Measurements from ENCODE around the gene NAPSA. TPM values are rescaled to one million over a fixed set of nuclear protein-coding genes. Genes with fewer than 3 reads are reported as not detected.

NAPSA gene
- total and polyA plus RNA-seq, 10 of the 15 experiments (the other 5 are each of a cell fraction or from before 2014, with no cell fraction given), result 6.7 to 45.4 (median 17.1) TPM

GRCh38 chr19:50413096-50413495 is 47.7 kb upstream of the NAPSA start (continued):
- TF ChIP-seq, protein P1, sequence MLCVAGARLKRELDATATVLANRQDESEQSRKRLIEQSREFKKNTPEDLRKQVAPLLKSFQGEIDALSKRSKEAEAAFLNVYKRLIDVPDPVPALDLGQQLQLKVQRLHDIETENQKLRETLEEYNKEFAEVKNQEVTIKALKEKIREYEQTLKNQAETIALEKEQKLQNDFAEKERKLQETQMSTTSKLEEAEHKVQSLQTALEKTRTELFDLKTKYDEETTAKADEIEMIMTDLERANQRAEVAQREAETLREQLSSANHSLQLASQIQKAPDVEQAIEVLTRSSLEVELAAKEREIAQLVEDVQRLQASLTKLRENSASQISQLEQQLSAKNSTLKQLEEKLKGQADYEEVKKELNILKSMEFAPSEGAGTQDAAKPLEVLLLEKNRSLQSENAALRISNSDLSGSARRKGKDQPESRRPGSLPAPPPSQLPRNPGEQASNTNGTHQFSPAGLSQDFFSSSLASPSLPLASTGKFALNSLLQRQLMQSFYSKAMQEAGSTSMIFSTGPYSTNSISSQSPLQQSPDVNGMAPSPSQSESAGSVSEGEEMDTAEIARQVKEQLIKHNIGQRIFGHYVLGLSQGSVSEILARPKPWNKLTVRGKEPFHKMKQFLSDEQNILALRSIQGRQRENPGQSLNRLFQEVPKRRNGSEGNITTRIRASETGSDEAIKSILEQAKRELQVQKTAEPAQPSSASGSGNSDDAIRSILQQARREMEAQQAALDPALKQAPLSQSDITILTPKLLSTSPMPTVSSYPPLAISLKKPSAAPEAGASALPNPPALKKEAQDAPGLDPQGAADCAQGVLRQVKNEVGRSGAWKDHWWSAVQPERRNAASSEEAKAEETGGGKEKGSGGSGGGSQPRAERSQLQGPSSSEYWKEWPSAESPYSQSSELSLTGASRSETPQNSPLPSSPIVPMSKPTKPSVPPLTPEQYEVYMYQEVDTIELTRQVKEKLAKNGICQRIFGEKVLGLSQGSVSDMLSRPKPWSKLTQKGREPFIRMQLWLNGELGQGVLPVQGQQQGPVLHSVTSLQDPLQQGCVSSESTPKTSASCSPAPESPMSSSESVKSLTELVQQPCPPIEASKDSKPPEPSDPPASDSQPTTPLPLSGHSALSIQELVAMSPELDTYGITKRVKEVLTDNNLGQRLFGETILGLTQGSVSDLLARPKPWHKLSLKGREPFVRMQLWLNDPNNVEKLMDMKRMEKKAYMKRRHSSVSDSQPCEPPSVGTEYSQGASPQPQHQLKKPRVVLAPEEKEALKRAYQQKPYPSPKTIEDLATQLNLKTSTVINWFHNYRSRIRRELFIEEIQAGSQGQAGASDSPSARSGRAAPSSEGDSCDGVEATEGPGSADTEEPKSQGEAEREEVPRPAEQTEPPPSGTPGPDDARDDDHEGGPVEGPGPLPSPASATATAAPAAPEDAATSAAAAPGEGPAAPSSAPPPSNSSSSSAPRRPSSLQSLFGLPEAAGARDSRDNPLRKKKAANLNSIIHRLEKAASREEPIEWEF (IDR thresholded peaks at IDR 0.05; ENCODE audit: insufficient replicate concordance, low read depth, low read length), result no peak
- TF ChIP-seq ZZZ3 (IDR thresholded peaks at IDR 0.05; ENCODE audit: control insufficient read depth, insufficient read length, low read depth), result no peak
- TF ChIP-seq KDM1A (IDR thresholded peaks at IDR 0.05; ENCODE audit: borderline replicate concordance), result no peak
- no peak for TF ChIP-seq TAF1 (IDR thresholded peaks at IDR 0.05; ENCODE audit: borderline replicate concordance, low read depth, low read length)

- Histone ChIP-seq H3K9ac (ENCODE audit: control insufficient read depth, insufficient read depth, low read length) (no peak overlapping the region), H3K4me1 (ENCODE audit: control insufficient read depth, insufficient read depth, low read length) (peaks cover 27% of the 10 kb centered on the region), H3K79me2 (ENCODE audit: control insufficient read depth, insufficient read depth, low read length) (no peaks in the 10 kb centered on the region), H3K36me3 (ENCODE audit: control insufficient read depth in 2 of 2, insufficient read depth in 2 of 2, low read length in 1 of 2) (peaks cover 2 to 19% of the 10 kb centered on the region in 2 experiments; a peak in 2 of 4 replicates), H3K4me2 (ENCODE audit: control insufficient read depth, insufficient read depth) (no peak overlapping the region), H3K27me3 (replicated peaks in 1 of 2; ENCODE audit: control insufficient read depth in 2 of 2, insufficient read depth in 2 of 2, low read length in 1 of 2) (no peaks in the 10 kb centered on the region), H3K27ac (ENCODE audit: control insufficient read depth, insufficient read depth) (no peak overlapping the region), H4K20me1 (ENCODE audit: control insufficient read depth, insufficient read depth) (no peaks in the 10 kb centered on the region), H2AFZ (ENCODE audit: control insufficient read depth, low read depth, low read length) (no peak overlapping the region), H3K4me3 (no peak overlapping the region), H3K9me3 (replicated peaks; ENCODE audit: control insufficient read depth, insufficient read depth, low read length) (no peaks in the 10 kb centered on the region)
- intact Hi-C loops (cut with micrococcal nuclease; ENCODE audit: unreplicated experiment), result no loop called here
- CTCF ChIA-PET, result interaction anchor here (0.7 to 1.4 kb wide), 3 partner anchors 48 to 158 kb away, joined by 3 to 9 read pairs (median 4); no protein-coding TSS in a partner anchor
- POLR2A ChIA-PET, result no interaction called here
- FAIRE-seq (no peak), ATAC-seq (no peak), DNase-seq (ENCODE audit: low read depth, low spot score) (no peak)
- 50% methylated on average over 2 of the region's 2 CpGs for WGBS (ENCODE audit: insufficient coverage, insufficient replicate concordance, low lambda C conversion rate, missing lambda C conversion rate)
- RAD21 ChIA-PET (ENCODE audit: unreplicated experiment), result interaction anchor here (0.6 to 0.9 kb wide), 2 partner anchors 45 to 46 kb away, joined by 3 to 4 read pairs; no protein-coding TSS in a partner anchor
- BruUV-seq (replicated peaks), result no TSS peak
- in situ Hi-C loops (cut with MboI), result no loop called here
- SMC1A ChIA-PET (ENCODE audit: uncharacterized antibody, unreplicated experiment), result interaction anchor here (0.6 to 1.0 kb wide), 2 partner anchors 36 to 239 kb away, joined by 3 to 4 read pairs; partner anchors contain the start of gene NR1H2
- TF ChIP-seq ATF2 (IDR thresholded peaks at IDR 0.05; ENCODE audit: low read length) (no peak), E4F1 (IDR thresholded peaks at IDR 0.05; ENCODE audit: borderline replicate concordance, partially characterized antibody) (no peak), SMARCA5 (IDR thresholded peaks at IDR 0.05) (no peak), BHLHE40 (IDR thresholded peaks at IDR 0.05; ENCODE audit: borderline replicate concordance in 1 of 2, low read depth in 2 of 2, low read length in 1 of 2) (no peak), NKRF (conservative IDR thresholded peaks at IDR 0.05) (no peak), NR2C1 (IDR thresholded peaks at IDR 0.05) (no peak)
These were observed 47.0 kb upstream of the NAPSA start for GRCh38 chr19:50412419-50412818.

Data from GM12878 (cell line).